Measurements from ENCODE around the gene FSTL1.
A peak's percentile ranks its signal among the peaks of the same experiment; 100 is the strongest.

Gene FSTL1

DNA sequence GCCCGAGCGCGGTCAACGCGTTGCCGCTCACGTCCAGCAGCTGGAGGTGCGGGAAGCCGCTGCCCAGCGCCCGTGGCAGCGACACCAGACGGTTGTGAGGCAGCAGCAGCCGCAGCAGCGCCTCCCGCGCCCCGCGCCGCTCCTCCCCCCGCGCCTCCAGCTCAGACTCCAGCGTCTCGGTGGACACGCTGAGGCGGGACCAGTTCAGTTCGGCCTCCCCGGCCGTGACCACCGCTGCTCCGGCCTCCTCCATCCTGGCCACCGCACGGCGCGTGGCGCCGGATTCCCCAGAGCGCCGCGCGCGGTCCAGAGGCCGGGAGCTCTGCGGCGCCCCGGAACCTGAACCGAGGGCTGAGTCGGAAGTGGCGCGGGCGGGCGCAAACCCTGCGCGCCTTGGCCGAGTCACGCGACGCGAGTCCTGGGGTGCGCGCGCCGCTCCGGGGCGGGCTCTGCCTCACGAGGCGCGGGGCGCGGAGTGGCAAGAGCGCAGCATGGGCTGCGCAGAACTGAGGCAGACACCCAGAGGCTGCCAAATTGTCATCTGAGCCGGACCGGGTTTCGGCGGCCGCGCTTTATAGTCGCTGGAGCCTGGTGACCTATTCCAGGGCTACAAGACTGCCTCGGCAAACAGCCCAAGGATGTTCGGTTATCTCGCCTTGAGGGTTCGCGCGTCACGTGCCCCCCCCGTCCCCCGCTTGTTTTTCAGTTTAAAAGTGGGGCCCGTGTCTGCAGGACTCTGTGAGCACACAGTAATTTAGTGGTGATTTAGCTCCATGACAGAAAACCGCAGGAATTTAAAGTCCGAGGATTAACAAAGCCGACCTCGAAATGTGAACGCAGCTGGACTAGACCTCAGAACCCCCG is 101.6 kb downstream of the FSTL1 start, which contains the start of gene LRRC58:
Gene LRRC58, minus strand, starts transcription at position 364 of the 864 bp plus-strand sequence. Its CDS starts 111 bp downstream, at position 253.
- peak; percentile 90 for DNase-seq

DNA sequence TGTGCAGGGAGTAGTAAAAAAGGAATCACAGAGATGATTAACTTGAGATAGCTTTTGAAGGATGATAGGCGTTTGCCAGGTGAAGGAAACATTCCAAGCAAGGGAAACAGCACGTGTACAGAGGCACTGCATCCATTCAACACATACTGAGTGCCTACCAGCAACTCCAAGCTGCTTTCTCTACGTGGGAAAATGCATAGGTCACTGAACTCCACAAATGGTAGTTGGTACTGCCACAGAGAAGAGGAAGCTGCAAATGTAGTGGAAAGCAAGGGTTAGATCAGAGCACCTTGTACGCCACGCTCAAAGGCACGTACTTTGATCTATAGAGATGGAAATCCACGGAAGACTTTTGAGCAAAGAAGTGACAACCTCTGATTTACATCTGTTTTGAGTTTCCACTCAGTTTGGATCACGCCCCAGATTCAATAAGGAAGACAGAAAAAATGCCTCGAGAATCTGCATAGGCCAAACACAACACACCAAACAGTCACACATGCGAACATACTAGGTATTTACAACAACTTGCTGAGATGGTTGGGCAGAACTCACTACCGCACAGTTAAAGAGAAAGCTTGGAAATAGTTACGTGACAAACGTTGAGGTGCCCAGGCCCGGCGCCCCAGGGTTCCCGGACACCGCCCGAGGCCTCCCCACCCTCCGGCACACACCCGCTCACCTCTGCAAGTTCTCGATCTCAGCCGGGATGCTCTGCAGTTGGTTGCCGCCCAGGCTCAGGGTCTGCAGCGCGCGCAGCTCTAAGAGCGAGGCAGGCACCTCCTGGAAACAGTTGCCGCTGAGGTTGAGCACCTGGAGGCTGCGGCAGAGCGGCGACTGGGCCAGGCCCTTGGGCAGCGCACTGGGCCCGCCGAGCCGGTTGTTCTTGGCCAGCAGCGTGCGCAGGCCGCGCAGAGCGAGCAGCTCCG is 102.5 kb downstream of the FSTL1 start:
- DNase-seq: peak; percentile 64

DNA sequence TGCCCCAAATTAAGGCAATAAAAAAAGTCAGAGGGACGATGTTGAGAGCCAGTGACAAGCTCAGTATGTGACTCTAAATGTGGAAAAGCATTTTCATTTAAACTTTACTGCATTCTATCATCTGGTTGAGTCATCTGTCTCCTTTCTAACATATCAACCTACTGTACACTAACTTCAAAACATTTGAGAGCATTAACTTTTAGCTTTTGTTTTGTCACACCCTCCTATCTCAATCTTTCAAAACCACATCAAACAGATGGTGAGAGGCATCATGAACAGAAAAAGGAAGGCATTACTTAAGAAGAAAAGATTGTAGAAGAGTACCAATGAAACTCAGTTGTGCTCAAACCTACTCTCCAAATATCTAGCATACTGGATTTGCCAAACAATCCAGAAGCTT is 106.4 kb downstream of the FSTL1 start:
- DNase-seq: peak; percentile 78
